GM18951 (cell line): ENCODE measurements around the gene CLHC1.

Experiments used
- POLR2A ChIP-seq: IDR thresholded peaks from 4 replicates; pipeline ENCODE4 v1.6.1; 2011; ENCODE audit warnings: mild to moderate bottlenecking; ENCODE audit not compliant: insufficient read length, insufficient read depth; ENCODE audit errors: extremely low read depth
- in situ Hi-C: fragments of 300-500 bp; cut with MboI; formaldehyde crosslinking; loops from one replicate; pipeline ENCODE4 v1.12.0; 2022; ENCODE audit warnings: low sequenced_read_pairs, mixed read lengths, inconsistent platforms; ENCODE audit not compliant: unreplicated experiment

Gene CLHC1

DNA sequence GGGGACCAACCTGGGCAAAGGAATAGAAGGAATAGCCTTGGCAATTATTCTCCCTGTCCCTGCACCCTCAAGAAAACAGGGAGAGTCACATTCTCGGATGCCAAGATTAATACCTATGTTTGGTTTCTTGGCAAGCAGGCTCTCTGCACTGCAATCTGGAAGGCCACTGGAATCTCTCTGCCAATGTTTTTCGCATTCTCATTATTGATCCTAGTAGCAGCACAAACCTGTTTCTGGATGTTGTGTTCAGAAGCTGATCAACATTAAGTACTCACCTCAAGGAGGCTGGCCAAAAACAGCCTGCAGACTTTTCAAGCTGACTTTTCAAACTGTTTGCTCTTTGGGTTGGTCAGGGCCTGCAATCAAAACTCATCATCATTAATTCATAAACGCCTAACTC, 62.2 kb downstream of the CLHC1 start:
- in situ Hi-C loops, result loop anchor here (10.0 kb wide), 3 partner anchors 115 to 265 kb away; partner anchors contain the start of gene RTN4
- TF ChIP-seq POLR2A, result no peak

- TF ChIP-seq POLR2A, result no peak
- in situ Hi-C loops, result loop anchor here (10.0 kb wide), 1 partner anchor 115 kb away; the partner anchor contains the start of gene RTN4
Measured at GRCh38 chr2:55169359-55169758, 62.7 kb downstream of the CLHC1 start.

GRCh38 chr2:55168221-55169154, 63.6 kb downstream of the CLHC1 start:
- in situ Hi-C loops, result loop anchor here (10.0 kb wide), 1 partner anchor 114 kb away; the partner anchor contains the start of gene RTN4
- TF ChIP-seq POLR2A, result no peak

GRCh38 chr2:55165626-55166025, 66.5 kb downstream of the CLHC1 start:
- no peak for TF ChIP-seq POLR2A

DNA sequence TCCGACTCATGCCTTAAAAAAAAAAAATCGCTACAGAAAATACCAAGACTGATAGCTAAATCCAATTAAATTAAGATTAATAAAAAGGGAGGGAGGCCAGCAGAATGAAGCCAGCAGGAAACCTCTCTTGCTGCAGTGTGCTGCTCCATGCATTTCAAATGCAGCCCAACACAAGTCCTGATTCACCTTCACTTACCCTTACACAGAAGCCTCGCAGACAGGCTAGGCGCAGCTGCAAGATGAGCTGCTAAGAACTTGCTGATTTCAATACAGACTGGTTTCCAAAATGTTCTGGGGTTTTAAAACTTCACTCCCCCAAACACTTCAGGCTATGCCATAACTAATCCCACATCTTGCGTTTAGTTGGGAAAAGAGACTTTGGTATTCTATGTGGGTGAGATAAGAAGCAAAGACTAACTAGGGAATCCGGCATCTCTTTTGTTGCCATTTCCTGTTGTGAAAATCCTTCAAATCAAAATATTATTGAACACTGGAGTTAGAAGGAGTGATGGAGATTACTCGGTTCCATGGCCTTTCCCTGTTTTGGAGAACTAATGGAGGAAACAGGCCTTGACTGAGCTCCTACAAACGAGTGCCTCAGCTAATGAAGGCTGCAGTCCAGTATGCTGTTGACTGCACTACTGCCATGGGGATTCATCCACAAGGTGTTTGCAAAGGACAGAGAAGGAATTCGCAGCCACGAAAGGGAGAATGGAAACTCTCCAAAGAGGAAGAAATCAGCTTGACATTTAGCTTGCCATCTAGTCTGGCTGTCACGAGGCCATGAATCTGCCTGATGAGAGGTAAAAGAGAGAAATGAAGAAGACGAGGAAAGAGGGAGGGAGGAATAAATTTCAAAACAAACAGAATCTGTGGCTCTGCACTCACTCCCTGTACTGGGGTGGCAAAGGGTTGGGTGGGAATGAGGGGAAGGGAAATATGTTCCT, 67.3 kb downstream of the CLHC1 start:
- in situ Hi-C loops, result loop anchor here (10.0 kb wide), 1 partner anchor 110 kb away; the partner anchor contains the start of gene RTN4
- TF ChIP-seq POLR2A, result no peak

More at GRCh38 chr2:55165626-55166025, 66.5 kb downstream of the CLHC1 start:
- in situ Hi-C loops, result loop anchor here (10.0 kb wide), 1 partner anchor 111 kb away; the partner anchor contains the start of gene RTN4

DNA sequence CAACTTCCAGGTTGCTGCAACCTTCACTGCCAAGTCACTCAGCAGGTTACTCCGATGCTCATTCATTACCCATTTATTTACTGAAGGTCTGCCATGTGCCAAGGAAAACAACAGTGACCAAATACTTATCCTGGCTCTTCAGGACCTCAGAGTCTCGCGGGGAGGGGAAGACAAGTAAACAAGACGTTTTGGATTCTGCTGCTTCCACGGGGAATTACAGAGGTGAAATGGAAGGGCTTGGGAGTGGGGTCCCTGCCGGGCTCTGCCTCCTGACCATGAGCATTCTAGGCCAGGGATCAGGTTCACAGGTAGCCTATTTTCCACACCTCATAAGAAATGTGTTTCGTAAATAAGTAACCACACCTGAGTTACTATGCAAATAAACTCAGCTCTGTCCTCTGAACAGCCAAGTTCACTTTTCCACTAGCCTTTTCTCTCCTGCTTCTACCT, 68.1 kb downstream of the CLHC1 start:
- no peak for TF ChIP-seq POLR2A
- in situ Hi-C loops, result loop anchor here (10.0 kb wide), 1 partner anchor 109 kb away; the partner anchor contains the start of gene RTN4

DNA sequence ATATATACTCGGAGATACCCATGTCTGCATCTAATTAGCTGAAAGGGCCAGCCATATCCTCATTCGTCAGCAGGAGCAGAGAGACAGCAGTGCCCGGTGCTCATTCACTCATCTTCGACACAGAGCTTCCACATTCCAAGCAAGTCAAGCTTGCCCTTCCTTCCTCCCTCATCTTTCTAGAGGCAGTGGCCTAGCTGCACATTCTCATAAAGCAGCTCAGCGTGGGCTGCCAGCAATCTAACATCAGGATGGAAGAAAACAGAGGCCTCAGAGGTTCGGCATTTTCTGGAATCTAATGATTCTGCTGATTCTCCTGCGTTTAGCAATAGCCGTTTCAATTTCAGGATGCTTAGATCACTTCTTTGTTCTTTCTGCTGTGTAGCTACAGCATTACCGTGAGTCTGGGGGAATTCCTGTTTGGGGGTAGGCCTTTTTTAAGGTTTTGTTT, 68.8 kb downstream of the CLHC1 start:
- in situ Hi-C loops, result loop anchor here (10.0 kb wide), 1 partner anchor 108 kb away; the partner anchor contains the start of gene RTN4
- no peak for TF ChIP-seq POLR2A

DNA sequence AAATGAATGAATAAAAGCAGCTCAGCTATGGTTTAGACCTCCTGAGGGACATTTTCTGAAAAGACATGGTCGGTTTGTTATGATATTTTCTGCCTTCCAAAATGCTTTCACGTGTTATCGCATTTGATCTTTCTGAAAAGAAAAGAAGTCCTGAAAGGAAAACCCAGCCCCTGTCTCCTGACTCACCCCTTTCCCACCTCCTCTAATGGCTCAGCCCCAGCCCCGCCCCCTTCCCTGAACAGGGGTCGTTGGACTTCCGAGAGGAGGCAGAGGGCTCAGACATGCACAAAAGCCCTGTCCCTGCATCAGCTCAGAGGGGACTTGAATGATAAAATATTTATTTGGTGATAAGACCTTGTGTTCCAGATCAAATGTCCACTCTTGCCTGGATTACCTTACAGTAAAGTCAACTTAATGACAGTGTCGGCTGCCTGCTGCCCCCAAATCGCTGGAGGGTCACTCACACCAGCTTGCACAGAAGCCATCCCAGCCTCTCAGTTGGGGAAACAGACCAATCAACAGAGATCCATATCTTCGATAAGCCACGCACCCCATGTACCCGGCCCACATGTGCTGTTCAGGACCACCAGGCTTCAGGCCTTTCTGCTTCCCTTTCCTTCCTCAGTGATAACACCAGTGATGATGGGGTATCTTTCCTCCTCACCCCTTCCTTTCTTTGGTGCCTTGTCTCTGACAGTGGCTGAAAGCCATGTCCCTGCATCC, 69.6 kb downstream of the CLHC1 start:
- in situ Hi-C loops, result loop anchor here (10.0 kb wide), 1 partner anchor 108 kb away; the partner anchor contains the start of gene RTN4
- TF ChIP-seq POLR2A, result no peak

DNA sequence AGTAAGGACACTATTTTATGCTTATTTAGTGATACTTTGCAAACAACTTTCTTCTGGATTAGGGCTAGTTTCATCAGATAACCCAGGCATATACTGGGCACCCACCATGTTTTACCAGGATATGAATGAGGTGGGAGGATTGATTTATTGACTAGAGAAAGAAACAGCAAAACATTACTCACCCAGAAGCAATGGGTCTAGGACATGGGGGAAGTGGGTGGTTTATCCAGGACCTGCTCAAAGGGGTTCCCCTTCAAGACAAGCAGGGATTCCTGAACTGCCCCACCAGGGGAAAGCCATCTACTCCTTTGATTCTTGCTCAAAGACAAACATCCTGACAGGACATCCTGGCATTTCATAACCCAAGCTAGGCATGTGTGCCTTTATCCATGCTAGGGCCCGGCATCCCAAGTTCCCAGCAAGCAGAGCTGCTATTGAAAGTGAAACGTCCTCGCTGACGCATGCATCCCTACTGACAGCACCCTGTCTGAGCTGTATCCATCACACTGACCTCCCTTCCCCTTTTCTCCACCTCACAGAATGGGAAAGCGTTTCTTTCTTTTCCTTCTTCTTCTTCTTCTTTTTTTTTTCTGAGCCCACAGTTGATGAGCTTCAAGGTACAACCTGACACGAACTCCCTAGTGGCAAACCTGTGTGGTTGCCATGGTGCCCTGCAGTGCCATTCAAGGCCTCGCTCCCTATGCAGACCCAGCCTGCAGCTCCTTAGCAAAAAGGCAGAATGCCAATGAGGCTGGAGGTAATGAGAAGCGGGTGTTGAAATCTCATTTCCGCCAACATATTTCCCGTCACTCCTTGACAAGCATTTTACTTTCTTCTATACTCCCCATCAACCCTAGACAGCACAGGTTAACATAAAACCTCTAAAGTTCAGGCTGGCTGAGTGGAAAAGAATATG, 70.5 kb downstream of the CLHC1 start:
- no peak for TF ChIP-seq POLR2A
- in situ Hi-C loops, result loop anchor here (10.0 kb wide), 1 partner anchor 107 kb away; the partner anchor contains the start of gene RTN4

- in situ Hi-C loops, result loop anchor here (10.0 kb wide), 1 partner anchor 106 kb away; the partner anchor contains the start of gene RTN4
- no peak for TF ChIP-seq POLR2A
Measured at GRCh38 chr2:55160422-55160821, 71.7 kb downstream of the CLHC1 start.

DNA sequence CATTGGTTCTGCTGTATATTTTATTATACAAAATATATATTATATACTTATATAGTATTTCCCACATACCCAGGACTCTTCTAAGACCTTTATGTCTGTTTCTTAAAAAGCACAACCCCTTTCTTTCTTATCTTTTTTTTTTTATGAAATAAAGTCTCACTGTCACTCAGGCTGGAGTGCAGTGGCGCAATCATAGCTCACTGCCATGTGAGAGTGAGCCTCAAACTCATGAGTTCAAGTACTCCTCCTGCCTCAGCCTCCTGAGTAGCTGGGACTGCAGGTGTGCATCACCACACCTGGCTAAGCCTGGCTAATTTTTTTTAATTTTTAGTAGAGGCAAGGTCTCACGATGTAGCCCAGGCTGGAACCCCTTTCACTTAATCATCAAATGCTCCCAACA, 72.3 kb downstream of the CLHC1 start:
- TF ChIP-seq POLR2A, result no peak
- in situ Hi-C loops, result loop anchor here (10.0 kb wide), 1 partner anchor 105 kb away; the partner anchor contains the start of gene RTN4

DNA sequence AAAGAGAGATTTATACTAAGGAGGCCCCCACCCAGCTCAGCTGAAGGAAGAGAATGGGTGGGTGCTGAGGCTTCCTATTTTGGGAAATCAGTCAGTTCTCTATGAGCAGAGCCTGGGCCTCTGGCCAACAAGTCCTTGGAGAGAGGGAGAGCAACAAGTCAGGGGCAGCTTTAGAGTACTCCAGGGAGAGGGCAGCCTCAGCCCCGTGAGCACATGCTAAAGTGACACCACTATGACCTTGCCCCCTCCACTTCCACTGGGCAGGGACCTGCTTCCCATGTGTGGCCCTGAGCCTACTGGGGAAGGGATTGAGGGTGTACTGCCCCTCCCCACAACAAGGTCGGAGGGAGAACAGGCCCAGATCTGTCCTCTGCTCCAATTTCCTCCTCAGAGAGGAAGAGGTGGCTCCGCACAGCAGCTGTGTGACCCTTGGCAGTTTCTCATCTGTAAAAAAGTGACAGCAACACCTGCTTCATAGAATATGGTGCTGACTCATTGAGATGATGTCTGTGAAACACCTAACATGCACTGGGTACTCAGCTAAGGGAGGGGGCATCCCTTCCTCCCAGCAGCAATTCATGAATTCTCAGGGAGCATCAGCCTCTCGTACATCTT, 72.9 kb downstream of the CLHC1 start:
- in situ Hi-C loops, result no loop called here
- TF ChIP-seq POLR2A, result no peak
